Panc1 (cell line): Measurements from ENCODE around the gene USP15. TPM values are rescaled to one million over a fixed set of nuclear protein-coding genes. Genes with fewer than 3 reads are reported as not detected.

ENCODE experiments used
- ATAC-seq: fragments of 200-7000 bp; cut with Tn5 transposase; 2 replicates; pipeline ENCODE4 v1.9.1; 2020; ENCODE audit warnings: mild to moderate bottlenecking, moderate library complexity
- BruUV-seq: library from RNA; stranded (reverse); fragments of 400-500 nt; replicated peaks from 2 replicates; lab custom pipeline; 2021; lab: Mats Ljungman, UMichigan
- CTCF ChIA-PET: fragments of 300-600 bp; sonication (Branson Sonifier 250); formaldehyde crosslinking; loops from one replicate; lab custom pipeline; 2022; ENCODE audit warnings: antibody characterized with exemption; lab: Charles Lee
- POLR2A ChIA-PET: fragments of 300-600 bp; sonication (Branson Sonifier 250); formaldehyde crosslinking; loops from one replicate; lab custom pipeline; 2022; ENCODE audit warnings: antibody characterized with exemption; lab: Charles Lee
- DNase-seq: peaks from one replicate; pipeline ENCODE4 v3.0.0-alpha.2; 2010; ENCODE audit warnings: low read depth, low spot score
- H3K27ac ChIP-seq: 2 replicates; pipeline ENCODE4 v1.5.1; 2011; ENCODE audit warnings: mild to moderate bottlenecking, low read length, inconsistent platforms
- H3K27me3 ChIP-seq: fragments of 200-500 bp; sonication (Bioruptor generic); 2 replicates; pipeline ENCODE4 v1.6.0; 2014; ENCODE audit warnings: low read length, inconsistent platforms; ENCODE audit not compliant: control insufficient read depth, insufficient read depth
- H3K36me3 ChIP-seq: fragments of 200-500 bp; sonication (Bioruptor generic); 2 replicates; pipeline ENCODE4 v1.5.1; 2014; ENCODE audit warnings: inconsistent platforms, mild to moderate bottlenecking, low read length, moderate library complexity; ENCODE audit not compliant: control insufficient read depth, insufficient read depth
- H3K4me1 ChIP-seq: 2 replicates; pipeline ENCODE4 v1.5.1; 2011; ENCODE audit warnings: inconsistent platforms, mild to moderate bottlenecking, low read length, moderate library complexity; ENCODE audit not compliant: control insufficient read depth, insufficient read depth
- H3K4me3 ChIP-seq, 2 experiments: 2 replicates each; pipeline ENCODE4 v1.5.1; 2011 to 2012; ENCODE audit warnings: low read depth in 2 of 2, low read length in 2 of 2, mild to moderate bottlenecking in 2 of 2, inconsistent platforms in 1 of 2, moderate library complexity in 1 of 2
- H3K9me3 ChIP-seq: fragments of 200-500 bp; sonication (Bioruptor generic); 2 replicates; pipeline ENCODE4 v1.5.1; 2014; ENCODE audit warnings: low read depth, mild to moderate bottlenecking, inconsistent platforms, low read length, moderate library complexity; ENCODE audit not compliant: control insufficient read depth, insufficient read depth
- POLR2AphosphoS5 ChIP-seq: IDR thresholded peaks from 2 replicates; pipeline ENCODE4 v1.6.1; 2012; ENCODE audit warnings: mild to moderate bottlenecking, low read depth, low read length, moderate library complexity
- SIN3A ChIP-seq: IDR thresholded peaks from 2 replicates; pipeline ENCODE4 v1.6.1; 2012; ENCODE audit warnings: low read depth, mild to moderate bottlenecking, low read length, moderate library complexity, borderline replicate concordance; ENCODE audit not compliant: insufficient read depth
- TCF7L2 ChIP-seq: IDR thresholded peaks from 2 replicates; pipeline ENCODE4 v1.6.1; 2011; ENCODE audit warnings: mild to moderate bottlenecking, low read depth, low read length, inconsistent platforms
- in situ Hi-C: cut with HindIII; loops from 2 replicates; pipeline ENCODE4 v1.10.0; 2016; ENCODE audit warnings: low sequenced_read_pairs, low pct_unique_long_range_greater_than_20kb
- intact Hi-C: fragments of 100-400 bp; cut with micrococcal nuclease; formaldehyde crosslinking; loops from one replicate; pipeline ENCODE4 v1.10.0; 2022; ENCODE audit not compliant: unreplicated experiment
- total RNA-seq: library from RNA; stranded (reverse); gene quantifications from one replicate; pipeline ENCODE4 v1.2.1, GENCODE V29; 2021; ENCODE audit not compliant: unreplicated experiment
- TF ChIP-seq, protein P1 (sequence below): fragments of 450-650 bp; IDR thresholded peaks from 2 replicates; pipeline ENCODE4 v1.5.1; 2017; ENCODE audit warnings: mild to moderate bottlenecking
- TF ChIP-seq, protein P2 (sequence below), 2 experiments: IDR thresholded peaks; 2 replicates each; pipeline ENCODE4 v1.6.1; 2011 to 2012; ENCODE audit warnings: low read depth in 2 of 2, control low read depth in 1 of 2, low read length in 1 of 2, mild to moderate bottlenecking in 1 of 2, moderate library complexity in 1 of 2; ENCODE audit not compliant: insufficient read depth in 1 of 2

USP15 gene
- total RNA-seq, 1 experiment from 2014 or later = 35.4 TPM

DNA sequence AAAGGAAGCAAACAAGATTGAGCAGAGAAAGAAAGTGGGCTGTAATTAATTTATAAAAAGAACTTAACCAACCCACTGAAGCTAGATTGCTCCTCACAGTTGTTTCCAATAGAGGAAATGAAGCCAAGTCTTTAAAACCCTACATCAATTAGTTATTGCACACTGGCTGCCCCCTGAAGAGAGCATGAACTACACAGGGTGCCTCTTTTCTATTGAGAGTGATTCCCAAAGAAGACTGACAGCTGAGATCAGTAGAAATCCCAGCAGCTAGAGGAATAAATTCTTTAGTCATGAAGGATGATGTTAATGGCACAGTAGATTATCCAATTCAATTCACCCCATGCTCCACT, 8.6 kb upstream of the USP15 start:
- BruUV-seq = no TSS peak
- Histone ChIP-seq H3K36me3 (no peaks in the 10 kb centered on the region), H3K27ac (no peak overlapping the region), H3K27me3 (no peaks in the 10 kb centered on the region), H3K9me3 (no peaks in the 10 kb centered on the region), H3K4me1 (no peaks in the 10 kb centered on the region), H3K4me3 (no peak overlapping the region)
- in situ Hi-C loops (no loop called here), intact Hi-C loops (no loop called here)
- CTCF ChIA-PET = no interaction called here
- no peak for ATAC-seq
- POLR2A ChIA-PET = no interaction called here
- no peak for DNase-seq
- no peak for TF ChIP-seq SIN3A
- TF ChIP-seq, protein P1, sequence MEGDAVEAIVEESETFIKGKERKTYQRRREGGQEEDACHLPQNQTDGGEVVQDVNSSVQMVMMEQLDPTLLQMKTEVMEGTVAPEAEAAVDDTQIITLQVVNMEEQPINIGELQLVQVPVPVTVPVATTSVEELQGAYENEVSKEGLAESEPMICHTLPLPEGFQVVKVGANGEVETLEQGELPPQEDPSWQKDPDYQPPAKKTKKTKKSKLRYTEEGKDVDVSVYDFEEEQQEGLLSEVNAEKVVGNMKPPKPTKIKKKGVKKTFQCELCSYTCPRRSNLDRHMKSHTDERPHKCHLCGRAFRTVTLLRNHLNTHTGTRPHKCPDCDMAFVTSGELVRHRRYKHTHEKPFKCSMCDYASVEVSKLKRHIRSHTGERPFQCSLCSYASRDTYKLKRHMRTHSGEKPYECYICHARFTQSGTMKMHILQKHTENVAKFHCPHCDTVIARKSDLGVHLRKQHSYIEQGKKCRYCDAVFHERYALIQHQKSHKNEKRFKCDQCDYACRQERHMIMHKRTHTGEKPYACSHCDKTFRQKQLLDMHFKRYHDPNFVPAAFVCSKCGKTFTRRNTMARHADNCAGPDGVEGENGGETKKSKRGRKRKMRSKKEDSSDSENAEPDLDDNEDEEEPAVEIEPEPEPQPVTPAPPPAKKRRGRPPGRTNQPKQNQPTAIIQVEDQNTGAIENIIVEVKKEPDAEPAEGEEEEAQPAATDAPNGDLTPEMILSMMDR = no peak
- no peak for TF ChIP-seq TCF7L2
- TF ChIP-seq, protein P2, sequence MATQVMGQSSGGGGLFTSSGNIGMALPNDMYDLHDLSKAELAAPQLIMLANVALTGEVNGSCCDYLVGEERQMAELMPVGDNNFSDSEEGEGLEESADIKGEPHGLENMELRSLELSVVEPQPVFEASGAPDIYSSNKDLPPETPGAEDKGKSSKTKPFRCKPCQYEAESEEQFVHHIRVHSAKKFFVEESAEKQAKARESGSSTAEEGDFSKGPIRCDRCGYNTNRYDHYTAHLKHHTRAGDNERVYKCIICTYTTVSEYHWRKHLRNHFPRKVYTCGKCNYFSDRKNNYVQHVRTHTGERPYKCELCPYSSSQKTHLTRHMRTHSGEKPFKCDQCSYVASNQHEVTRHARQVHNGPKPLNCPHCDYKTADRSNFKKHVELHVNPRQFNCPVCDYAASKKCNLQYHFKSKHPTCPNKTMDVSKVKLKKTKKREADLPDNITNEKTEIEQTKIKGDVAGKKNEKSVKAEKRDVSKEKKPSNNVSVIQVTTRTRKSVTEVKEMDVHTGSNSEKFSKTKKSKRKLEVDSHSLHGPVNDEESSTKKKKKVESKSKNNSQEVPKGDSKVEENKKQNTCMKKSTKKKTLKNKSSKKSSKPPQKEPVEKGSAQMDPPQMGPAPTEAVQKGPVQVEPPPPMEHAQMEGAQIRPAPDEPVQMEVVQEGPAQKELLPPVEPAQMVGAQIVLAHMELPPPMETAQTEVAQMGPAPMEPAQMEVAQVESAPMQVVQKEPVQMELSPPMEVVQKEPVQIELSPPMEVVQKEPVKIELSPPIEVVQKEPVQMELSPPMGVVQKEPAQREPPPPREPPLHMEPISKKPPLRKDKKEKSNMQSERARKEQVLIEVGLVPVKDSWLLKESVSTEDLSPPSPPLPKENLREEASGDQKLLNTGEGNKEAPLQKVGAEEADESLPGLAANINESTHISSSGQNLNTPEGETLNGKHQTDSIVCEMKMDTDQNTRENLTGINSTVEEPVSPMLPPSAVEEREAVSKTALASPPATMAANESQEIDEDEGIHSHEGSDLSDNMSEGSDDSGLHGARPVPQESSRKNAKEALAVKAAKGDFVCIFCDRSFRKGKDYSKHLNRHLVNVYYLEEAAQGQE (IDR thresholded peaks at IDR 0.05; ENCODE audit: insufficient read depth in 1 of 2, low read depth in 2 of 2, low read length in 1 of 2) = no peak
- TF ChIP-seq POLR2AphosphoS5 = no peak

DNA sequence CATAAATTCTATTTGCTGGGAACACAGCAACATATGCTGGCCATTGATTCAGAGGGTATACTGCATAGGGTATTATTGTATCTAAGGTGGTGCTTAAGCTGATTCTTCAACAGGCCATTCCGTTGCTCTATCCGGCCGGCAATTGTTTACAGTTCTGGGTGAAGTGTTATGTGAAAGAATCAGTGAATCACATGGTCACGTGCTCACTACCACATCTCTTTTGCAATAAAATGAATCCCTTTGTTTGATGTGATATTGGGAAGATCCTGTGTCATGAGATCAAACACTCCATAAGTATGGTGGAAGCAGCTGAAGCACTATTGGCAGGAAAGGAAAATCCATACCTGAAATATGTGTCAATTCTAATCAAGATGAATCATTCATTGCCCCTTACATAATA, 7.6 kb upstream of the USP15 start:
- POLR2A ChIA-PET = no interaction called here
- intact Hi-C loops = no loop called here
- no peaks in the 10 kb centered on the region for H3K9me3 ChIP-seq

More for the DNA sequence above, 7.6 kb upstream of the USP15 start:
- CTCF ChIA-PET = no interaction called here
- Histone ChIP-seq H3K4me3 (no peak overlapping the region), H3K36me3 (no peaks in the 10 kb centered on the region), H3K27me3 (no peaks in the 10 kb centered on the region), H3K4me1 (no peaks in the 10 kb centered on the region), H3K27ac (no peak overlapping the region)
- DNase-seq = no peak
- ATAC-seq = no peak
- BruUV-seq = no TSS peak
- TF ChIP-seq SIN3A = no peak
- TF ChIP-seq POLR2AphosphoS5 = no peak
- TF ChIP-seq, protein P1 = no peak
- TF ChIP-seq, protein P2 (IDR thresholded peaks at IDR 0.05; ENCODE audit: insufficient read depth in 1 of 2, low read depth in 2 of 2, low read length in 1 of 2) = no peak
- no peak for TF ChIP-seq TCF7L2
- in situ Hi-C loops = no loop called here
